AG04450 (cell line): ENCODE data around the gene EPC1. TPM values are rescaled to one million over a fixed set of nuclear protein-coding genes. Genes with fewer than 3 reads are reported as not detected.

ENCODE experiments used
- CTCF ChIA-PET: fragments of 300-600, 350-600 bp; formaldehyde crosslinking; extraction: SDS; loops from one replicate; lab custom pipeline; 2022; ENCODE audit warnings: antibody characterized with exemption, inconsistent platforms; lab: Charles Lee
- POLR2A ChIA-PET: fragments of 350-600 bp; formaldehyde crosslinking; extraction: SDS; loops from one replicate; lab custom pipeline; 2021; ENCODE audit warnings: antibody characterized with exemption, inconsistent platforms; lab: Yijun Ruan, JAX
- DNase-seq: peaks from one replicate; pipeline ENCODE4 v3.0.0-alpha.2; 2011; ENCODE audit warnings: low read depth, low spot score
- H3K27ac ChIP-seq: one replicate; pipeline ENCODE4 v1.5.1; 2012; ENCODE audit warnings: low read depth, low read length, control low read depth
- H3K27me3 ChIP-seq: one replicate; pipeline ENCODE4 v1.6.0; 2012; ENCODE audit warnings: low read length; ENCODE audit not compliant: control insufficient read depth, insufficient read depth
- H3K4me3 ChIP-seq: 2 replicates; pipeline ENCODE4 v1.5.1; 2011; ENCODE audit warnings: mild to moderate bottlenecking, low read depth, low read length, control low read depth
- H3K9me3 ChIP-seq: 2 replicates; pipeline ENCODE4 v1.5.1; 2012; ENCODE audit warnings: low read length; ENCODE audit not compliant: control insufficient read depth, insufficient read depth
- polyA plus RNA-seq: library from polyadenylated mRNA; depleted of rRNA; stranded (reverse); fragments of >200 nt; gene quantifications from 2 replicates; pipeline ENCODE4 v1.2.3, GENCODE V29; 2011
- TF ChIP-seq, protein P1 (sequence below): IDR thresholded peaks from 2 replicates; pipeline ENCODE4 v1.5.1; 2011; ENCODE audit warnings: low read depth, low read length, control low read depth, inconsistent platforms

The EPC1 gene
- polyA plus RNA-seq, 1 experiment, result 34.1 TPM

GRCh38 chr10:32245760-32246159 is 101.2 kb downstream of the EPC1 start:
- CTCF ChIA-PET, result interaction anchor here (1.7 kb wide), 1 partner anchor 10 kb away, joined by 11 read pairs; no protein-coding TSS in a partner anchor
- H3K4me3 ChIP-seq, result no peak overlapping the region
- no peaks in the 10 kb centered on the region for H3K27me3 ChIP-seq
- TF ChIP-seq, protein P1, sequence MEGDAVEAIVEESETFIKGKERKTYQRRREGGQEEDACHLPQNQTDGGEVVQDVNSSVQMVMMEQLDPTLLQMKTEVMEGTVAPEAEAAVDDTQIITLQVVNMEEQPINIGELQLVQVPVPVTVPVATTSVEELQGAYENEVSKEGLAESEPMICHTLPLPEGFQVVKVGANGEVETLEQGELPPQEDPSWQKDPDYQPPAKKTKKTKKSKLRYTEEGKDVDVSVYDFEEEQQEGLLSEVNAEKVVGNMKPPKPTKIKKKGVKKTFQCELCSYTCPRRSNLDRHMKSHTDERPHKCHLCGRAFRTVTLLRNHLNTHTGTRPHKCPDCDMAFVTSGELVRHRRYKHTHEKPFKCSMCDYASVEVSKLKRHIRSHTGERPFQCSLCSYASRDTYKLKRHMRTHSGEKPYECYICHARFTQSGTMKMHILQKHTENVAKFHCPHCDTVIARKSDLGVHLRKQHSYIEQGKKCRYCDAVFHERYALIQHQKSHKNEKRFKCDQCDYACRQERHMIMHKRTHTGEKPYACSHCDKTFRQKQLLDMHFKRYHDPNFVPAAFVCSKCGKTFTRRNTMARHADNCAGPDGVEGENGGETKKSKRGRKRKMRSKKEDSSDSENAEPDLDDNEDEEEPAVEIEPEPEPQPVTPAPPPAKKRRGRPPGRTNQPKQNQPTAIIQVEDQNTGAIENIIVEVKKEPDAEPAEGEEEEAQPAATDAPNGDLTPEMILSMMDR, result no peak
- no peak for DNase-seq
- no peak overlapping the region for H3K27ac ChIP-seq
- POLR2A ChIA-PET, result interaction anchor here (0.6 to 1.0 kb wide), 3 partner anchors 9 to 161 kb away, joined by 3 to 7 read pairs (median 6); no protein-coding TSS in a partner anchor
- no peaks in the 10 kb centered on the region for H3K9me3 ChIP-seq

DNA sequence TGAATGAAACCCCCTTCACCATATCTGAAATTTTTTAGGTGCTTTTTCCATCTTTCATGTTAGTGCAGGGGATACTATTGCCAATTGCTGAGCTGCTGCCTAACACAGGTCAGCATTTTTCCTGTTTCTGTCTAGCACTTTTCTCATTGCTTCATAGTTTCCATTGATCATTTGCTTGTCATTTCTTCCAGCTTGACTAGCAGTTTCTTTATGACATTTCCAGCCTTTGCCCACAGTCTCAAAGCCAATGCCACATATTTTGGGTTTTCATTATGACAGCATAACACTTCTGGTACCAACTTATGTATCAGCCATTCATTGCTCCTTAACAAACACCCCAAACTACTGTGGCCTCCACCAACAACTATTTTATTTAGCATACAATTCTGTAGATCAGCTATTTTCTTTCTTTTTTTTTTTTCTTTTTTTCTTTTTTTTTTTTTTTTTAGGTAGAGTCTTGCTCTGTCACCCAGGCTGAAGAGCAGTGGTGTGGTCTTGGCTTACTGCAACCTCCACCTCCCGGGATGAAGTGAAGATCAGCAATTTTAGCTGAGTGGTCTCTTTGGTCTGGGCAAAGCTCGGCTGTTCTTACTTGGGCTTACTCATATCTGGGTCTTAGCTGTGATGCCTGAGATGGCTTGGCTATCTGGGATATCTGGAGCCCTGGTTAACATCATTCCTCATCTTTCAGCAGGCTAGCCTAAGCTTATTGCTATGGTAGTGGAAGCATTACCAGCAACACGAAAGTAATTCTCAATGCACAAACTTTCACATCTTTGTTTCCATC is 102.3 kb downstream of the EPC1 start:
- Histone ChIP-seq H3K27ac (no peak overlapping the region), H3K9me3 (no peaks in the 10 kb centered on the region), H3K27me3 (no peaks in the 10 kb centered on the region), H3K4me3 (no peak overlapping the region)
- ChIA-PET POLR2A (no interaction called here), CTCF (interaction anchor here (0.9 to 2.3 kb wide), 2 partner anchors 12 to 103 kb away, joined by 3 to 9 read pairs; no protein-coding TSS in a partner anchor)
- TF ChIP-seq, protein P1, result no peak
- no peak for DNase-seq

- H3K4me3 ChIP-seq, result no peak overlapping the region
- TF ChIP-seq, protein P1, result no peak
- CTCF ChIA-PET, result interaction anchor here (2.3 kb wide), 1 partner anchor 13 kb away, joined by 9 read pairs; no protein-coding TSS in a partner anchor
- POLR2A ChIA-PET, result no interaction called here
- no peaks in the 10 kb centered on the region for H3K27me3 ChIP-seq
- DNase-seq, result no peak
- H3K9me3 ChIP-seq, result no peaks in the 10 kb centered on the region
- no peak overlapping the region for H3K27ac ChIP-seq
Observed at GRCh38 chr10:32244011-32244410, 102.9 kb downstream of the EPC1 start.

- Histone ChIP-seq H3K9me3 (no peaks in the 10 kb centered on the region), H3K4me3 (no peak overlapping the region), H3K27ac (no peak overlapping the region), H3K27me3 (no peaks in the 10 kb centered on the region)
- ChIA-PET CTCF (interaction anchor here (0.6 to 1.7 kb wide), 2 partner anchors 14 to 309 kb away, joined by 3 to 4 read pairs; no protein-coding TSS in a partner anchor), POLR2A (no interaction called here)
- no peak for DNase-seq
- TF ChIP-seq, protein P1, result no peak
Observed at GRCh38 chr10:32241946-32242345, 105.0 kb downstream of the EPC1 start.

DNA sequence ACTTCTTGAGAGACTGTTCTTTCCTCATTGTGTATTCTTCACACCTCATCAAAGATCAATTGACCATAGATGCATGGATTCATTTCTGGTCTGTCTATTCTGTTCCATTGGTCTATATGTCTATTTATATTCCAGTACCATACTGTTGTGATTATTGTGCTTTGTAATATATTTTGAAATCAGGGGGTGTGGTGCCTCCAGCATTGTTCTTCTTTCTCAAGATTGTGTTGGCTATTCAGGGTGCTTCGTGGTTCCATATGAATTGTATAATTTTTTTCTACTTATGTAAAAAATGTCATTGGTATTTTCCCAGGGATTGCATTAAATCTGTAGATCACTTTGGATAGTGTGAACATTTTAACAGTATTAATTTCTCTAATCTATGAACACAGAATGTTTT is 106.5 kb downstream of the EPC1 start:
- no peak overlapping the region for H3K27ac ChIP-seq
- TF ChIP-seq, protein P1, result no peak
- no peak overlapping the region for H3K4me3 ChIP-seq
- H3K27me3 ChIP-seq, result no peaks in the 10 kb centered on the region
- ChIA-PET CTCF (no interaction called here), POLR2A (no interaction called here)
- no peak for DNase-seq
- no peaks in the 10 kb centered on the region for H3K9me3 ChIP-seq
